ENCODE results near the gene PHACTR3.

GRCh38 chr20:59777331-59777725, 173.0 kb downstream of the PHACTR3 start:
- TF ChIP-seq SP1 (IDR thresholded peaks at IDR 0.05; ENCODE audit: low read depth, low read length) = no peak
- no peak for TF ChIP-seq TAF1 (IDR thresholded peaks at IDR 0.05; ENCODE audit: low read depth, low read length)
- no peak for TF ChIP-seq TCF12 (IDR thresholded peaks at IDR 0.05; ENCODE audit: low read depth, low read length)
- TF ChIP-seq CTCF (IDR thresholded peaks at IDR 0.05; ENCODE audit: control extremely low read depth in 1 of 3, insufficient read depth in 1 of 3, low read depth in 1 of 3, low read length in 3 of 3) = no peak
- no peak for TF ChIP-seq MAX (IDR thresholded peaks at IDR 0.05)
- no peak for TF ChIP-seq SP2 (IDR thresholded peaks at IDR 0.05; ENCODE audit: low read length)
- TF ChIP-seq BRCA1 (IDR thresholded peaks at IDR 0.05; ENCODE audit: low read depth, low read length) = no peak
